ENCODE measurements around the gene NES. TPM values are rescaled to one million over a fixed set of nuclear protein-coding genes. Genes with fewer than 3 reads are reported as not detected.

The NES gene
- total RNA-seq, 1 experiment from 2014 or later = 168 TPM

GRCh38 chr1:156691191-156691590 is 14.0 kb upstream of the NES start:
- H3K56ac ChIP-seq (ENCODE audit: insufficient read length, low read depth, low read length) = no peak overlapping the region
- Mint-ChIP-seq H3K4me3 (0 out of 5 replicates have a peak overlapping the region, but pooled peaks of 1 of the 2 experiments have one; percentile 75), H3K9me3 (peaks cover 0 to 5% of the 10 kb centered on the region in 2 experiments; a peak in 1 of 5 replicates), H3K27ac (peak overlapping the region in 1 of 3 experiments; percentile 90; a peak in 1 of 7 replicates), H3K36me3 (ENCODE audit: insufficient read depth in 1 of 3, low read depth in 3 of 3) (no peaks in the 10 kb centered on the region), H3K27me3 (ENCODE audit: low read depth) (peaks cover 13% of the 10 kb centered on the region), H3K4me1 (peaks cover 57 to 58% of the 10 kb centered on the region in 2 experiments)
- no peak overlapping the region for H3T11ph ChIP-seq (ENCODE audit: low read length)
- H2AFZ ChIP-seq (ENCODE audit: low read length) = no peak overlapping the region
- DNase-seq = no peak
- H3K4me1 ChIP-seq (ENCODE audit: insufficient read depth, low read length) = peaks cover 17% of the 10 kb centered on the region; the same call in 1 of the 2 replicates
- H2BK120ac ChIP-seq (ENCODE audit: low read depth, low read length, poor library complexity, severe bottlenecking) = no peak overlapping the region
- no peak overlapping the region for H2BK12ac ChIP-seq (ENCODE audit: insufficient read length, low read depth, low read length)
- no peak overlapping the region for H3K27ac ChIP-seq (ENCODE audit: insufficient read length, low read depth, low read length)
- H3K79me1 ChIP-seq (ENCODE audit: insufficient read depth, low read depth, low read length, poor library complexity, severe bottlenecking) = no peaks in the 10 kb centered on the region
- H2AK5ac ChIP-seq (ENCODE audit: insufficient read length, low read length) = no peak overlapping the region
- H4K91ac ChIP-seq (ENCODE audit: insufficient read length, low read depth, low read length) = no peak overlapping the region
- no peak overlapping the region for H3K23ac ChIP-seq (ENCODE audit: insufficient read length, low read depth, low read length)
- H3K4ac ChIP-seq (ENCODE audit: low read depth, low read length) = no peak overlapping the region
- peaks cover 10% of the 10 kb centered on the region for H3K23me2 ChIP-seq (ENCODE audit: insufficient read length, low read depth, low read length, poor library complexity, severe bottlenecking)
- no peak overlapping the region for H2BK5ac ChIP-seq (ENCODE audit: insufficient read length, low read length)
- no peaks in the 10 kb centered on the region for H4K20me1 ChIP-seq (ENCODE audit: control insufficient read depth, insufficient read depth, insufficient read length)
- no peaks in the 10 kb centered on the region for H3K27me3 ChIP-seq (ENCODE audit: insufficient read depth, low read length)
- H3K9ac ChIP-seq (ENCODE audit: extremely low read depth, insufficient read length, low read length) = no peak overlapping the region
- H4K8ac ChIP-seq (replicated peaks; ENCODE audit: insufficient read length, low read depth, low read length) = no peak overlapping the region
- no peaks in the 10 kb centered on the region for H3K9me3 ChIP-seq (ENCODE audit: control insufficient read depth, low read depth, low read length)
- H4K5ac ChIP-seq (ENCODE audit: insufficient read length, low read depth, low read length) = no peak overlapping the region
- peak overlapping the region; percentile 53 for H3K4me2 ChIP-seq (ENCODE audit: insufficient read depth, insufficient read length, low read length)
- no peaks in the 10 kb centered on the region for H3K79me2 ChIP-seq (ENCODE audit: insufficient read depth, low read length)
- TF ChIP-seq CTCF (conservative IDR thresholded peaks at IDR 0.05) = no peak
- H3K18ac ChIP-seq (ENCODE audit: insufficient read length, low read depth, low read length) = no peak overlapping the region
- no CpG with 5 or more reads among the region's 10 CpGs for WGBS (ENCODE audit: extremely low coverage, insufficient read length, low lambda C conversion rate)
- no peak overlapping the region for H3K14ac ChIP-seq (ENCODE audit: insufficient read depth, low read length)
- no peak overlapping the region for H2BK20ac ChIP-seq (ENCODE audit: low read depth, low read length, poor library complexity, severe bottlenecking)
- H2BK15ac ChIP-seq (ENCODE audit: low read depth, low read length) = no peak overlapping the region

Data from H9 (cell line).